ENCODE data around the gene ZSCAN5B. TPM values are rescaled to one million over a fixed set of nuclear protein-coding genes. Genes with fewer than 3 reads are reported as not detected.
A peak's percentile ranks its signal among the peaks of the same experiment; 100 is the strongest.
"Not testable (repeated sequence)": the region's sequence is repeated elsewhere in the genome, so short reads cannot be mapped to it uniquely, and the experiment has no call there.

The ZSCAN5B gene, protein sequence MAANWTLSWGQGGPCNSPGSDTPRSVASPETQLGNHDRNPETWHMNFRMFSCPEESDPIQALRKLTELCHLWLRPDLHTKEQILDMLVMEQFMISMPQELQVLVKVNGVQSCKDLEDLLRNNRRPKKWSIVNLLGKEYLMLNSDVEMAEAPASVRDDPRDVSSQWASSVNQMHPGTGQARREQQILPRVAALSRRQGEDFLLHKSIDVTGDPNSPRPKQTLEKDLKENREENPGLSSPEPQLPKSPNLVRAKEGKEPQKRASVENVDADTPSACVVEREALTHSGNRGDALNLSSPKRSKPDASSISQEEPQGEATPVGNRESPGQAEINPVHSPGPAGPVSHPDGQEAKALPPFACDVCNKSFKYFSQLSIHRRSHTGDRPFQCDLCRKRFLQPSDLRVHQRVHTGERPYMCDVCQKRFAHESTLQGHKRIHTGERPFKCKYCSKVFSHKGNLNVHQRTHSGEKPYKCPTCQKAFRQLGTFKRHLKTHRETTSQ
- total RNA-seq (2016; rRNA removed; fragmentation: Illumina TruSeq; extraction: Trizol) (not detected in 2 replicates), polyA plus RNA-seq (2011; rRNA removed) (not detected in 2 replicates), polyA minus RNA-seq (2011; rRNA and poly(A)+ RNA removed; ENCODE audit: low replicate concordance) (0.32 TPM in 1 of 2 replicates, not detected in the other), Bru-seq, nascent RNA (not detected), BruChase-seq, experiment 1, labeled RNA remaining after a 6-hour chase (not detected), BruChase-seq, experiment 2, labeled RNA remaining after a 2-hour chase (percentile 8 among the genes with signal in this experiment)
- not detected in 2 replicates for total RNA-seq (2016; cell fraction: cytosol; rRNA removed; fragmentation: Illumina TruSeq; extraction: Trizol; ENCODE audit: low read depth)
- total RNA-seq (2016; cell fraction: insoluble cytoplasmic fraction; rRNA removed; fragmentation: Illumina TruSeq; extraction: Trizol): not detected in 2 replicates
- total RNA-seq (2016; cell fraction: membrane; rRNA removed; fragmentation: Illumina TruSeq; extraction: Trizol): not detected in 2 replicates
- total RNA-seq (2016; cell fraction: nucleus; rRNA removed; fragmentation: Illumina TruSeq; extraction: Trizol): not detected in 2 replicates
- 0.05 TPM in 1 of 2 replicates, not detected in the other for polyA plus RNA-seq (2011; cell fraction: cytosol; rRNA removed)
- not detected in 2 replicates for polyA plus RNA-seq (2011; cell fraction: nucleus; rRNA removed)
- polyA plus RNA-seq (2012): not detected in 2 replicates
- 0.06 TPM in 1 of 2 replicates, not detected in the other for polyA plus RNA-seq (2016; cell fraction: cytosol; fragmentation: Illumina TruSeq; extraction: Trizol; ENCODE audit: low read depth)
- polyA plus RNA-seq (2016; cell fraction: insoluble cytoplasmic fraction; fragmentation: Illumina TruSeq; extraction: Trizol; ENCODE audit: low read depth): not detected in 2 replicates
- not detected in 2 replicates for polyA plus RNA-seq (2016; cell fraction: membrane; fragmentation: Illumina TruSeq; extraction: Trizol; ENCODE audit: low read depth)
- not detected in 2 replicates for polyA plus RNA-seq (2016; cell fraction: nucleus; fragmentation: Illumina TruSeq; extraction: Trizol; ENCODE audit: insufficient read depth, low read depth)
- not detected in 2 replicates for polyA minus RNA-seq (2011; cell fraction: cytosol; rRNA and poly(A)+ RNA removed)
- not detected in 2 replicates for polyA minus RNA-seq (2011; cell fraction: nucleus; rRNA and poly(A)+ RNA removed)
- long read RNA-seq, experiment 1: 0 reads
- long read RNA-seq, experiment 2: 0 reads

DNA sequence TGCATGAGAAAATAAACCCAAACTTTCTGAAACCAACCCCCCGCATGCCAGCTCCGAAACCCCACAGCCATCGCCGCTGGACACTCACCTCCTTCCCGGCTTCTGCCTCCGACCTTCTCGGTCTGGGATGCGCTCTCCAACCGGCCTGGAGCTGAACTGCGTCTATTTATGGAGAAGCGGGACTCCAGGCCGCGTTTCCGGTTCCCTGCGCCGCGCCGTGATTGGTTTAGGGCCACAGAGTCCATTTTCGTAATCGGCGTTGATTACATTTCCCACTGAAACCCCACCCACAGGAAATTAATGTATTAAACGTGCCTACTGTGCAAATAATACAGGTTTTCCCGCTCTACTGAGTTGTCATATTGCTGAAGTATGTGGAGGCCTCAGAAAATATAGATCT, at the start of gene ZSCAN5B:
Gene ZSCAN5B (minus strand): TSS at position 138 of the 400 bp plus-strand sequence. CDS start 4,731 bp downstream, outside the sequence.
- H3K9ac ChIP-seq (ENCODE audit: insufficient read depth, low read depth, low read length); H2AFZ ChIP-seq (ENCODE audit: low read length); H3K79me2 ChIP-seq (ENCODE audit: insufficient read depth, low read length); CTCF ChIA-PET (ENCODE audit: low intra/inter-chr PET ratio, low total read pairs); H3K4me2 ChIP-seq (ENCODE audit: low read depth, low read length); H4K20me1 ChIP-seq (ENCODE audit: insufficient read depth, low read length); FAIRE-seq; H3K27me3 ChIP-seq (ENCODE audit: control insufficient read depth in 1 of 2, insufficient read depth in 2 of 2, low read length in 2 of 2); H3K36me3 ChIP-seq (replicated peaks in 1 of 2; ENCODE audit: control insufficient read depth in 1 of 2, insufficient read depth in 2 of 2, low read length in 2 of 2); H3K9me3 ChIP-seq (ENCODE audit: low read length); in situ Hi-C loops (cut with HindIII; ENCODE audit: extremely low pct_ligation_motif_present, low pct_unique_long_range_greater_than_20kb); intact Hi-C loops (cut with micrococcal nuclease; ENCODE audit: unreplicated experiment); H3K4me1 ChIP-seq (ENCODE audit: insufficient read depth, low read length); POLR2A ChIA-PET; ATAC-seq; DNase-seq (ENCODE audit: low spot score); H3K4me3 ChIP-seq (replicated peaks in 1 of 3; ENCODE audit: insufficient read depth in 1 of 3, low read depth in 2 of 3, low read length in 3 of 3); H3K27ac ChIP-seq (ENCODE audit: extremely low read length, insufficient read depth, low read length); BruUV-seq (replicated peaks): not testable (repeated sequence)
- 81% methylated on average over 23 of the region's 23 CpGs for WGBS (ENCODE audit: low lambda C conversion rate)

- H3K9me3 ChIP-seq (ENCODE audit: low read length); H3K27ac ChIP-seq (ENCODE audit: extremely low read length, insufficient read depth, low read length); H3K4me2 ChIP-seq (ENCODE audit: low read depth, low read length); ATAC-seq; H3K79me2 ChIP-seq (ENCODE audit: insufficient read depth, low read length); H3K9ac ChIP-seq (ENCODE audit: insufficient read depth, low read depth, low read length); H2AFZ ChIP-seq (ENCODE audit: low read length); DNase-seq (ENCODE audit: low spot score); intact Hi-C loops (cut with micrococcal nuclease; ENCODE audit: unreplicated experiment); CTCF ChIA-PET (ENCODE audit: low intra/inter-chr PET ratio, low total read pairs); H3K4me1 ChIP-seq (ENCODE audit: insufficient read depth, low read length); H4K20me1 ChIP-seq (ENCODE audit: insufficient read depth, low read length); H3K36me3 ChIP-seq (replicated peaks in 1 of 2; ENCODE audit: control insufficient read depth in 1 of 2, insufficient read depth in 2 of 2, low read length in 2 of 2); FAIRE-seq; BruUV-seq (replicated peaks); H3K4me3 ChIP-seq (replicated peaks in 1 of 3; ENCODE audit: insufficient read depth in 1 of 3, low read depth in 2 of 3, low read length in 3 of 3); H3K27me3 ChIP-seq (ENCODE audit: control insufficient read depth in 1 of 2, insufficient read depth in 2 of 2, low read length in 2 of 2); in situ Hi-C loops (cut with HindIII; ENCODE audit: extremely low pct_ligation_motif_present, low pct_unique_long_range_greater_than_20kb); POLR2A ChIA-PET: not testable (repeated sequence)
- WGBS (ENCODE audit: low lambda C conversion rate): 96% methylated on average over 4 of the region's 4 CpGs
Measured at GRCh38 chr19:56245764-56246163, 48.2 kb upstream of the ZSCAN5B start.
